IgD-negative memory B cell (primary cell): ENCODE measurements around the gene IFIT2. TPM values are rescaled to one million over a fixed set of nuclear protein-coding genes. Genes with fewer than 3 reads are reported as not detected.
A peak's percentile ranks its signal among the peaks of the same experiment; 100 is the strongest.

Experiments
- H3K27ac Mint-ChIP-seq, 3 donors: one replicate each; pipeline ENCODE4 v1.8.0; 2020 to 2022; ENCODE audit warnings: mild to moderate bottlenecking in 3 of 3, mixed read lengths in 3 of 3, moderate library complexity in 1 of 3
- H3K27me3 Mint-ChIP-seq: one replicate; pipeline ENCODE4 v1.8.0; 2021; ENCODE audit warnings: mixed read lengths
- H3K36me3 Mint-ChIP-seq: one replicate; pipeline ENCODE4 v1.8.0; 2020; ENCODE audit warnings: mild to moderate bottlenecking, mixed read lengths
- H3K4me1 Mint-ChIP-seq, 3 donors: one replicate each; pipeline ENCODE4 v1.8.0; 2020 to 2022; ENCODE audit warnings: mixed read lengths in 3 of 3, mild to moderate bottlenecking in 1 of 3
- H3K4me3 Mint-ChIP-seq, 4 donors: one replicate each; pipeline ENCODE4 v1.8.0; 2020 to 2022; ENCODE audit warnings: mild to moderate bottlenecking in 4 of 4, mixed read lengths in 4 of 4, moderate library complexity in 3 of 4
- H3K9me3 Mint-ChIP-seq, 3 donors: one replicate each; pipeline ENCODE4 v1.8.0; 2020 to 2021; ENCODE audit warnings: mixed read lengths in 3 of 3, mild to moderate bottlenecking in 1 of 3
- polyA plus RNA-seq: library from polyadenylated mRNA; unstranded; fragments of 300-500 nt; fragmentation: Illumina TruSeq; gene quantifications from one replicate; pipeline ENCODE4 v1.2.3, GENCODE V29; 2021

The IFIT2 gene
- polyA plus RNA-seq, 1 donor from 2014 or later: 13.6 TPM

DNA sequence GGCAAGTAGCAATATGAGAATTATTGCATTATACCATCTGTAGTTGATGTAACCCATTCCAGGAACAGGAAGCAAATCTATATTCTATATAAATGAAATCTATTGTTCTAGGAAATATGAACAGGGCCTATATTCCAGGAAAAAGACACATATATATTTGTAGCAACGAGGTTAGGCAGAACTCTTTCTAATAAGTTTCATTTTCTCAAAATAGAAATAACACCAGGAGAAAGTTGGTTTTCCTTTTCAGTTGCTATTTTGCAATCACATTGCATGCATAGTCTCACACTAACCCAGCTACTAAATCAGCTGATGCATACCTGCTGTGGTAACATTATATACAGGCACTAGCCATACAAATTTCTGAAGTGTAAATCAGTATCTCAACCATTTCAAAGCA, 6.2 kb upstream of the IFIT2 start:
- peak overlapping the region; percentile 44 to 84 (median 59) for H3K27ac Mint-ChIP-seq
- H3K9me3 Mint-ChIP-seq: peaks cover 3 to 9% (median 4%) of the 10 kb centered on the region in 3 donors

DNA sequence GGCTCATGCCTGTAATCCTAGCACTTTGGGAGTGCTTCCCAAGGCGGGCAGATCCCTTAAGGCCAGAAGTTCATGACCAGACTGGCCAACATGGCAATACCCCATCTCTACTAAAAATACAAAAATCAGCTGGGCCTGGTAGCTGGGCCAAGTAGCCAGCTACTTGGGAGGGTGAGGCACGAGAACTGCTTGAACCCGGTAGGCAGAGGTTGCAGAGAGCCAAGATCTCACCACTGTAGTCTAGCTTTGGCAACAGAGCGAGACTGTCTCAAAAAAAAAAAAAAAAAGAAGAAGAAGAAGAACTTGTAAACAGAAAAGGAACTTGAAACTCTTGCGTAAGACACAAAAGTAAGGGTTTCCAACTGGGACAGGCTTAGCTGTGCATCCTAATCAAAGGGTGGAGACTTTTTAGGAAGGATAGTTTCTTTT, 5.6 kb upstream of the IFIT2 start:
- H3K9me3 Mint-ChIP-seq: peaks cover 3 to 9% (median 4%) of the 10 kb centered on the region in 3 donors
- H3K4me3 Mint-ChIP-seq: peak overlapping the region in 3 of 4 donors; percentile 19 to 81 (median 70)
- peak overlapping the region; percentile 44 to 84 (median 59) for H3K27ac Mint-ChIP-seq
- H3K27me3 Mint-ChIP-seq: no peaks in the 10 kb centered on the region
- H3K4me1 Mint-ChIP-seq: peaks cover 19 to 33% (median 23%) of the 10 kb centered on the region in 3 donors
- no peaks in the 10 kb centered on the region for H3K36me3 Mint-ChIP-seq

More for the DNA sequence above, 6.2 kb upstream of the IFIT2 start:
- H3K4me1 Mint-ChIP-seq: peaks cover 14 to 29% (median 19%) of the 10 kb centered on the region in 3 donors
- no peaks in the 10 kb centered on the region for H3K36me3 Mint-ChIP-seq
- H3K27me3 Mint-ChIP-seq: no peaks in the 10 kb centered on the region
- H3K4me3 Mint-ChIP-seq: peak overlapping the region in 2 of 4 donors; percentile 19 to 70

DNA sequence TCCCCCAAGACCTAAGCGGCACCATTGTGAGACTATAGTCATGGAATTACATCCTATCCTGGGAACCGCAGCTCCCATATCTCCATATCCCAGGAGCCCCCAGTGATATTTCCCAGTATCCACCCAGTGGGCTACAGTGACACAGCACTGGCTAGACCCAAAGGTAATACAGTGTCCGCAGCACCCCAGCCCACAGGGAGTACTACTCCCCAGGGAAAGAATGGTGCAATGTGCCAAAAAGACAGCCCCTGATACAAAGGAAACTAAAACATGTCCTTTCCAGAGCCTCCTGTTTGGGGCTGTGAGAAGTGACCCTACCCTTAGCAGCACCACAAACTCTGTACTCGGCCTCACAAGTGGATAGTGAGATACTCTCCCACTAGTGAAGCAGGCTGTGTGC, 4.5 kb upstream of the IFIT2 start:
- H3K9me3 Mint-ChIP-seq: peaks cover 3 to 9% (median 4%) of the 10 kb centered on the region in 3 donors
- H3K4me1 Mint-ChIP-seq: peaks cover 26 to 44% (median 26%) of the 10 kb centered on the region in 3 donors

DNA sequence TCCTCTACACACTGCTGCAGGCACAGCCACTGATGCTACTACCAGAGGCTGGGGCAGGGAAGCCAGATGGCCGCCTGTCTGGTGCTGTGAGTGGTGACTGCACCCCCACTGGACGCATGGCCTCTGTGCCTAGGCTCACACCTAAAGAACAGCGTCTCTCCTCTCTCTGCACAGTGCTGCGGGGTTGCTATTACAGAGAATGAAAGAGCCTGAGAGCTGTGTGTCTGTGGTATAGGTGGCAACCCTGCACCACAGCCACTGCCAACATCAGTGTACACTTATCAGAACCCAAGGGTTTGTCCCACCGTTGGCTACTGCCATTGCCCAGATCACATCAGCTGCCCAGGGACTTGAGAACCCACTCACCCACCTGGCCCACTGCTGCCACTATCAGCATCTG, 4.1 kb upstream of the IFIT2 start:
- peak overlapping the region in 1 of 3 donors; percentile 37 for H3K27ac Mint-ChIP-seq
- H3K9me3 Mint-ChIP-seq: peaks cover 3 to 9% (median 4%) of the 10 kb centered on the region in 3 donors
- H3K4me3 Mint-ChIP-seq: no peak overlapping the region
- H3K4me1 Mint-ChIP-seq: peaks cover 27 to 48% (median 30%) of the 10 kb centered on the region in 3 donors
- H3K27me3 Mint-ChIP-seq: no peaks in the 10 kb centered on the region
- H3K36me3 Mint-ChIP-seq: no peaks in the 10 kb centered on the region

More for the DNA sequence above, 4.5 kb upstream of the IFIT2 start:
- Mint-ChIP-seq H3K27me3 (no peaks in the 10 kb centered on the region), H3K4me3 (peak overlapping the region in 1 of 4 donors; percentile 19), H3K27ac (peak overlapping the region in 1 of 3 donors; percentile 37), H3K36me3 (no peaks in the 10 kb centered on the region)

DNA sequence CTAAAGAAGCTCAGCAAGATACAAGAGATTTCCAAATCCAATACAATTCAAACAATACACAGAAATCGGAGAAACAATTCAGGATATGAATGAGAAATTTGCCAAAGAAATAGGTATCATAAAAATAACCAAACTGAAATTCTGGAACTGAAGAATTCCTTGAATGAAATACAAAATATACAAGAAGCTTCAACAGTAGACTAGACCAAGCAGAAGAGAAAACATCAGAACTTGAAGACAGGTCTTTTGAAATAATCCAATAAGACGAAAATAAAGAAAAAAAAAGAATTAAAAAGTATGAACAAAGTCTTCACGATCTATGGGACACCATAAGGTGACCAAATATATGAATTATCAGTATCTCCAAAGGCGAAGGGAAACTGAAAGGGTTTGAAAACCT, 2.8 kb upstream of the IFIT2 start:
- peaks cover 35 to 53% (median 42%) of the 10 kb centered on the region in 3 donors for H3K4me1 Mint-ChIP-seq
- H3K4me3 Mint-ChIP-seq: peak overlapping the region in 1 of 4 donors; percentile 39
- no peaks in the 10 kb centered on the region for H3K27me3 Mint-ChIP-seq
- peaks cover 3 to 9% (median 4%) of the 10 kb centered on the region in 3 donors for H3K9me3 Mint-ChIP-seq
- no peak overlapping the region for H3K27ac Mint-ChIP-seq
- no peaks in the 10 kb centered on the region for H3K36me3 Mint-ChIP-seq

DNA sequence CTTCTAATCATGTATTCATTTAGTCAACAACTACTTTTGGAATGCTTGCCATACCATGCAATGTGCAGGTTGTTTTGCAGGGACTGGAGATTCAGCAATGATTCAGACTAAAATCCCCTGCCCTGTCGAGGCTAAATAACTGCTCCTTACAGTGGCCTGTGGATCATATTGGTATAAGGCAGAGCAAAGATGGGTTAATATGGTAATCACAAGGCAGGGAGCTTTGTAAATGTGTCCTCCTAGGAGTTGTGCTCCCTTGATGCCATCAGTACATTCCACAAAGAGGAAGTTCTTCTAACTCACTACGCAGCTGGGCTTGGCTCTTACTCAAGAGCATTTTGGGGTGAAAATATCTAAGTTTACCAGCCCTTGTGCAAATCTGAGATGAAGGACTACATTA, 614 bp upstream of the IFIT2 start:
- peak overlapping the region; percentile 97 to 98 (median 98) for H3K27ac Mint-ChIP-seq
- peaks cover 2% of the 10 kb centered on the region for H3K36me3 Mint-ChIP-seq
- H3K9me3 Mint-ChIP-seq: peaks cover 3 to 9% (median 4%) of the 10 kb centered on the region in 3 donors
- H3K27me3 Mint-ChIP-seq: no peaks in the 10 kb centered on the region
- H3K4me3 Mint-ChIP-seq: peak overlapping the region; percentile 92 to 99 (median 94)
- H3K4me1 Mint-ChIP-seq: peaks cover 32 to 50% (median 42%) of the 10 kb centered on the region in 3 donors

DNA sequence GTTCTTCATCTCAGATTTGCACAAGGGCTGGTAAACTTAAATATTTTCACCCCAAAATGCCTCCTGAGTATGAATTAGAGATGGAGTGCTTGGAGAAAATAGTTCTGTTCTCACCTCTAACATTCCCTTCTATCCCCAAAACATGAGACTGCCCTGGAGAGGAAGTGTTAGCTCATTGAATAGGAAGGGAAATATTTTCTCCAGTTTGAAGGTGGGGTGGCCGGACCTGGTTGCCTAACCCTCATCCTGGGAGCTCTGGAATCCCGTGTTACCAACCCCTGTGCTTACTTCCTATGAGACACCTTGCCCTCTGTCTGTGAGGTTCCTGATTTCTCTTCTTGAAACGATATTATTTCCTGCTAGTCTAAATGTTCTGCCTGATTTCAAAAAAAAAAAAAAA, 779 bp downstream of the IFIT2 start:
- no peaks in the 10 kb centered on the region for H3K27me3 Mint-ChIP-seq
- peak overlapping the region in 2 of 3 donors; percentile 97 to 98 for H3K27ac Mint-ChIP-seq
- H3K9me3 Mint-ChIP-seq: peaks cover 3 to 9% (median 4%) of the 10 kb centered on the region in 3 donors
- H3K4me3 Mint-ChIP-seq: peak overlapping the region; percentile 92 to 99 (median 94)
- H3K36me3 Mint-ChIP-seq: peaks cover 12% of the 10 kb centered on the region
- peaks cover 28 to 43% (median 38%) of the 10 kb centered on the region in 3 donors for H3K4me1 Mint-ChIP-seq

DNA sequence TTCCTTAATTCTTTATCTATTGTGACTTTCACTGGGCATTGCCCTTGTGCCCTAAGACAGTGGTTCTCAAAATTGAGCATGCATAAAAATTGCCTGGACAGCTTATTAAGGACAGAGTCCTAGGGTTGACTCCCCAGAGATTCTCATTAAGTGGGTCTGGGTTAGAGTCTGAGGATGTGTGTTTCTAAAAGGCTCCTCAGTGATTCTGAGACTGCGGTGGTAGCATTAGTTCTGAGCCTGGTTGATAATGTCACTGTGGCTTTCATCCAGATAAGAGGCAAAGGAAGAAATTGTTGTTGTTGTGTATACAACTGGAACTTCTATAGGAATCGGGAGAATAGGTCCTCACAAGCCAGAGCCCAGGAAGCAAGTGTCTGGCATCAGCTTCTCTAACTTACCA, 1.3 kb downstream of the IFIT2 start:
- peaks cover 18% of the 10 kb centered on the region for H3K36me3 Mint-ChIP-seq
- H3K27ac Mint-ChIP-seq: peak overlapping the region in 2 of 3 donors; percentile 23 to 97
- H3K27me3 Mint-ChIP-seq: no peaks in the 10 kb centered on the region
- H3K4me3 Mint-ChIP-seq: peak overlapping the region; percentile 92 to 99 (median 94)
- H3K9me3 Mint-ChIP-seq: peaks cover 3 to 9% (median 4%) of the 10 kb centered on the region in 3 donors
- H3K4me1 Mint-ChIP-seq: peaks cover 28 to 43% (median 38%) of the 10 kb centered on the region in 3 donors

DNA sequence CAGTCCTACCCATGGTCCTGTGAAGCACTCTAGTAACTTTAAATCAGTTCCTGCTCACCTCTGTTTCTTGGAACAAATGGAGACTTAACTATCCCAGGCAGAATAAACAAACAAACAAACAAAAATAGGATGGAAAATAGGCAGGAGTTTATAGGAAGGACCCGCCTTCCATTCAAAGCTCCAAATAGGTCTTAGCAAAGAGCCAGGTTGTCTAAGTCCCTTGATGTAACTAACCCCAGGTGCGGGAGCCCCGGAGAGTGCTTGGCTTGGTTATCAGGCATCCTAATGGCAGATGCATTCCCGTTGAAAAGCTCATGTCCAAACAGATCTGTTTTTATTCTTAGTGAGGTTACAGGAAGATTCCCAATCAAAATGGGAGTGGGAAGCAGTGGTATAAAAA, 2.2 kb downstream of the IFIT2 start:
- H3K4me3 Mint-ChIP-seq: peak overlapping the region in 3 of 4 donors; percentile 93 to 99 (median 96)
- H3K27me3 Mint-ChIP-seq: no peaks in the 10 kb centered on the region
- H3K4me1 Mint-ChIP-seq: peaks cover 28 to 42% (median 38%) of the 10 kb centered on the region in 3 donors
- H3K9me3 Mint-ChIP-seq: peaks cover 3 to 7% (median 4%) of the 10 kb centered on the region in 3 donors
- peaks cover 20% of the 10 kb centered on the region for H3K36me3 Mint-ChIP-seq
- peak overlapping the region in 1 of 3 donors; percentile 39 for H3K27ac Mint-ChIP-seq

DNA sequence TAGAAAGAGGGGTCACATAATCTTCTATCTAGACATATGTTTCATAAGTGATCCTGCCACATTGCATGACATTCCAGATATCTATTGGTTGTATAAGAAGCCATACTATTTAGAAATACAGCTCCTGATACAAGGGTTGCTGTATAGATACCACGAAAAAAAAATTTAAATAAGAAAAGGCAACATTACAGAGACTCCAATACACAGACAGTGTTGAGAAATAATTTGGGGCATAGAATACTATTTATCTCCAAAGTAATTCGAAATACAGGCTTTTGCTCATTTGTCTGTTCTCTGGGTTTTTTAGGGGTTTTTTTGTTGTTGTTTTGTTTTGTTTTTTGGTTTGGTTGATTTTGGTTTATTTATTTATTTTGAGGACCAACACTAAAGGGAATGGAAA, 2.6 kb downstream of the IFIT2 start:
- Mint-ChIP-seq H3K27ac (no peak overlapping the region), H3K9me3 (peaks cover under 1 to 2% (median 1%) of the 10 kb centered on the region in 3 donors)

DNA sequence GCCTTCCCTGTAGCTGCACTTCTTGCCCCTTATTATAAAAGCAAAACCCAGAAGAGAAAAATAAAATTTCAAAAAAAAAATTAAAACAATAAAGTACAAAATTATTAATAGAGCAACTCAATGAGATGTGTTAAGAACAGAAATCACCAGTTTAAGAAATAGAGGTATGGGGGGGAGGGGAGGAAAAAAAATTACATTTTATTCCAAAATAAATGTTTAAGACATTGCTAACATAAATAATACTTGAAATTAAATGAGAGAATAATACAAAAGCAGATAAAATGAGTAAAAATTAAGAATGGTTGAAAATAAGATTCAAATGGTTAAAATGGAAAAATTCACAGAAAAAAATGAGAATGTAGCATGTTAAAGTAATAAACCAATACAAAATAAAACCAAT, 3.1 kb downstream of the IFIT2 start:
- H3K4me3 Mint-ChIP-seq: no peak overlapping the region
- peaks cover 22% of the 10 kb centered on the region for H3K36me3 Mint-ChIP-seq
- H3K4me1 Mint-ChIP-seq: peaks cover 31 to 39% (median 36%) of the 10 kb centered on the region in 3 donors
- no peaks in the 10 kb centered on the region for H3K27me3 Mint-ChIP-seq
- H3K27ac Mint-ChIP-seq: no peak overlapping the region
- H3K9me3 Mint-ChIP-seq: no peaks in the 10 kb centered on the region

More for the DNA sequence above, 2.6 kb downstream of the IFIT2 start:
- Mint-ChIP-seq H3K4me3 (peak overlapping the region in 2 of 4 donors; percentile 96 to 99), H3K36me3 (peaks cover 20% of the 10 kb centered on the region), H3K27me3 (no peaks in the 10 kb centered on the region), H3K4me1 (peaks cover 28 to 38% (median 38%) of the 10 kb centered on the region in 3 donors)

DNA sequence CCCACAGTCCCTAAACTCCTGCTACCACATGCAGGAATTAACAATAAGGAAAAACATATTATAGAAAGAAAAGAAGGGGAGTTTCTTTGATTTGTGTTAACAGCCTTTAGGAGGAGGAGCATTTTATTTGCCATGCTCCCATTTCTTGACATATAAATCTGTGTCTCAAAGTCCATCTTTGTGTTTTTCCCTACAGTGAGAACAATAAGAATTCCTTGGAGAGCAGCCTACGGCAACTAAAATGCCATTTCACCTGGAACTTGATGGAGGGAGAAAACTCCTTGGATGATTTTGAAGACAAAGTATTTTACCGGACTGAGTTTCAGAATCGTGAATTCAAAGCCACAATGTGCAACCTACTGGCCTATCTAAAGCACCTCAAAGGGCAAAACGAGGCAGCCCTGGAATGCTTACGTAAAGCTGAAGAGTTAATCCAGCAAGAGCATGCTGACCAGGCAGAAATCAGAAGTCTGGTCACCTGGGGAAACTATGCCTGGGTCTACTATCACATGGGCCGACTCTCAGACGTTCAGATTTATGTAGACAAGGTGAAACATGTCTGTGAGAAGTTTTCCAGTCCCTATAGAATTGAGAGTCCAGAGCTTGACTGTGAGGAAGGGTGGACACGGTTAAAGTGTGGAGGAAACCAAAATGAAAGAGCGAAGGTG, 4.1 kb downstream of the IFIT2 start:
- H3K9me3 Mint-ChIP-seq: no peaks in the 10 kb centered on the region
- H3K4me3 Mint-ChIP-seq: no peak overlapping the region
- H3K27ac Mint-ChIP-seq: peak overlapping the region in 1 of 3 donors; percentile 60
- peaks cover 30 to 37% (median 36%) of the 10 kb centered on the region in 3 donors for H3K4me1 Mint-ChIP-seq
- H3K36me3 Mint-ChIP-seq: peaks cover 23% of the 10 kb centered on the region
- no peaks in the 10 kb centered on the region for H3K27me3 Mint-ChIP-seq

DNA sequence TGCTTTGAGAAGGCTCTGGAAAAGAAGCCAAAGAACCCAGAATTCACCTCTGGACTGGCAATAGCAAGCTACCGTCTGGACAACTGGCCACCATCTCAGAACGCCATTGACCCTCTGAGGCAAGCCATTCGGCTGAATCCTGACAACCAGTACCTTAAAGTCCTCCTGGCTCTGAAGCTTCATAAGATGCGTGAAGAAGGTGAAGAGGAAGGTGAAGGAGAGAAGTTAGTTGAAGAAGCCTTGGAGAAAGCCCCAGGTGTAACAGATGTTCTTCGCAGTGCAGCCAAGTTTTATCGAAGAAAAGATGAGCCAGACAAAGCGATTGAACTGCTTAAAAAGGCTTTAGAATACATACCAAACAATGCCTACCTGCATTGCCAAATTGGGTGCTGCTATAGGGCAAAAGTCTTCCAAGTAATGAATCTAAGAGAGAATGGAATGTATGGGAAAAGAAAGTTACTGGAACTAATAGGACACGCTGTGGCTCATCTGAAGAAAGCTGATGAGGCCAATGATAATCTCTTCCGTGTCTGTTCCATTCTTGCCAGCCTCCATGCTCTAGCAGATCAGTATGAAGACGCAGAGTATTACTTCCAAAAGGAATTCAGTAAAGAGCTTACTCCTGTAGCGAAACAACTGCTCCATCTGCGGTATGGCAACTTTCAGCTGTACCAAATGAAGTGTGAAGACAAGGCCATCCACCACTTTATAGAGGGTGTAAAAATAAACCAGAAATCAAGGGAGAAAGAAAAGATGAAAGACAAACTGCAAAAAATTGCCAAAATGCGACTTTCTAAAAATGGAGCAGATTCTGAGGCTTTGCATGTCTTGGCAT, 4.8 kb downstream of the IFIT2 start:
- Mint-ChIP-seq H3K36me3 (peaks cover 23% of the 10 kb centered on the region), H3K4me1 (peaks cover 26 to 33% (median 28%) of the 10 kb centered on the region in 3 donors), H3K9me3 (no peaks in the 10 kb centered on the region), H3K4me3 (no peak overlapping the region), H3K27me3 (no peaks in the 10 kb centered on the region), H3K27ac (no peak overlapping the region)

DNA sequence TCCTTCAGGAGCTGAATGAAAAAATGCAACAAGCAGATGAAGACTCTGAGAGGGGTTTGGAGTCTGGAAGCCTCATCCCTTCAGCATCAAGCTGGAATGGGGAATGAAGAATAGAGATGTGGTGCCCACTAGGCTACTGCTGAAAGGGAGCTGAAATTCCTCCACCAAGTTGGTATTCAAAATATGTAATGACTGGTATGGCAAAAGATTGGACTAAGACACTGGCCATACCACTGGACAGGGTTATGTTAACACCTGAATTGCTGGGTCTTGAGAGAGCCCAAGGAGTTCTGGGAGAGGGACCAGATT, 5.4 kb downstream of the IFIT2 start:
- Mint-ChIP-seq H3K4me3 (no peak overlapping the region), H3K36me3 (peaks cover 23% of the 10 kb centered on the region), H3K27ac (no peak overlapping the region), H3K9me3 (no peaks in the 10 kb centered on the region), H3K27me3 (no peaks in the 10 kb centered on the region), H3K4me1 (peaks cover 21 to 31% (median 23%) of the 10 kb centered on the region in 3 donors)

DNA sequence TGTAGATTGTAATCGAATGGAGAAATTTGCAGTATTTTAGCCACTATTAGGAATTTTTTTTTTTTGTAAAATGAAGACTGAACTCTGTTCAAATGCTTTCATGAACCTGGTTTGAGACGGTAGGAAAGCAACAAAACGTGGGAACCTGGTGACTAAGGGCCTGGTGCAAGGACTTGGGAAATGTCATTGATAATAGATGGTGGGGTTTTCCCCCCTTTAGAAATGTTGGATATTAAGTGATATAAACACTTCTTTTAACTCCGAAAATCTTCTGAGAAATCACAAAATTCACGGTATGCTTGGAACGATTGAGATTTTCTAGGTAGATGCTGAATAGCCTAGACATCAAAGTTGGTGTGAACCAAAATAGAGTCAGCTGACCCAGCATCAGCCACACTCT, 6.4 kb downstream of the IFIT2 start:
- no peak overlapping the region for H3K4me3 Mint-ChIP-seq
- no peaks in the 10 kb centered on the region for H3K9me3 Mint-ChIP-seq
- no peak overlapping the region for H3K27ac Mint-ChIP-seq
- no peaks in the 10 kb centered on the region for H3K27me3 Mint-ChIP-seq
- H3K36me3 Mint-ChIP-seq: peaks cover 23% of the 10 kb centered on the region
- H3K4me1 Mint-ChIP-seq: peaks cover 13 to 22% (median 15%) of the 10 kb centered on the region in 3 donors
